ENCODE data around the gene EHMT2.

GRCh38 chr6:31888276-31889258 is 8.9 kb downstream of the EHMT2 start:
- TF ChIP-seq ZNF416 (tag by site-specific recombination; IDR thresholded peaks at IDR 0.05) (no peak), ZNF350 (tag by site-specific recombination; IDR thresholded peaks at IDR 0.05) (no peak)
